B cell (primary cell): ENCODE data around the gene GNB3. TPM values are rescaled to one million over a fixed set of nuclear protein-coding genes. Genes with fewer than 3 reads are reported as not detected.

Experiments
- ATAC-seq: fragments of 200-7000 bp; cut with Tn5 transposase; one replicate; pipeline ENCODE4 v1.10.0; 2021; ENCODE audit warnings: low read depth, mild to moderate bottlenecking, moderate number of reproducible peaks, moderate library complexity
- CTCF ChIA-PET: fragments of 350-600 bp; sonication (Branson Sonifier 250); formaldehyde crosslinking; loops from one replicate; lab custom pipeline; 2021; ENCODE audit warnings: antibody characterized with exemption, inconsistent platforms; lab: Charles Lee
- POLR2A ChIA-PET: fragments of 350-600 bp; sonication (Branson Sonifier 250); formaldehyde crosslinking; loops from one replicate; lab custom pipeline; 2021; ENCODE audit warnings: antibody characterized with exemption; lab: Charles Lee
- DNase-seq: peaks from one replicate; pipeline ENCODE4 v3.0.0; 2013
- H2AFZ ChIP-seq: 2 replicates; pipeline ENCODE4 v1.6.1; 2012; ENCODE audit warnings: mild to moderate bottlenecking, low read depth, low read length; ENCODE audit not compliant: insufficient read depth, poor library complexity, severe bottlenecking
- H3K27ac ChIP-seq, 2 donors: 1 replicate in 1 of 2; 2 replicates in 1 of 2; pipeline ENCODE4 v1.5.1; 2012 to 2013; ENCODE audit warnings: low read length in 2 of 2, mild to moderate bottlenecking in 2 of 2, moderate library complexity in 1 of 2
- H3K27me3 ChIP-seq, 4 experiments: fragments of 200-600 bp in 1 of 4; sonication (generic) in 1 of 4; replicated peaks in 1 of 4; 1 replicate in 2 of 4; 2 replicates in 2 of 4; pipeline versions ENCODE4 v1.6.1 to v1.7.0; 2013 to 2016; ENCODE audit warnings: low read length in 3 of 4, mild to moderate bottlenecking in 2 of 4, mixed read lengths in 1 of 4, moderate library complexity in 1 of 4; ENCODE audit not compliant: insufficient read depth in 4 of 4, control insufficient read depth in 3 of 4; ENCODE audit errors: control extremely low read depth in 1 of 4
- H3K36me3 ChIP-seq, 2 experiments: replicated peaks in 1 of 2; 1 replicate in 1 of 2; 2 replicates in 1 of 2; pipeline versions ENCODE4 v1.6.1 to v1.7.1; 2013; ENCODE audit warnings: low read length in 1 of 2; ENCODE audit not compliant: insufficient read depth in 2 of 2, control insufficient read depth in 1 of 2; ENCODE audit errors: control extremely low read depth in 1 of 2, extremely low read depth in 1 of 2
- H3K4me1 ChIP-seq, 2 donors: fragments of 200-600 bp in 1 of 2; sonication (generic) in 1 of 2; 1 replicate in 1 of 2; 2 replicates in 1 of 2; pipeline versions ENCODE4 v1.5.1 to v1.6.1; 2013 to 2017; ENCODE audit warnings: low read length in 2 of 2; ENCODE audit not compliant: control insufficient read depth in 2 of 2, insufficient read depth in 2 of 2
- H3K4me2 ChIP-seq: replicated peaks from 2 replicates; pipeline ENCODE3; 2012; ENCODE audit warnings: mild to moderate bottlenecking, low read depth, low read length; ENCODE audit not compliant: poor library complexity, severe bottlenecking
- H3K4me3 ChIP-seq, 5 experiments: fragments of 200-600 bp in 1 of 5; sonication (generic) in 1 of 5; 1 replicate in 3 of 5; 2 replicates in 2 of 5; pipeline versions ENCODE4 v1.5.1 to v1.7.0; 2011 to 2016; ENCODE audit warnings: low read length in 4 of 5, mild to moderate bottlenecking in 4 of 5, low read depth in 2 of 5, control low read depth in 1 of 5, moderate library complexity in 1 of 5; ENCODE audit not compliant: insufficient read depth in 1 of 5; ENCODE audit errors: control extremely low read depth in 1 of 5, extremely low read depth in 1 of 5
- H3K79me2 ChIP-seq: fragments of 200-600 bp; sonication (generic); one replicate; pipeline ENCODE4 v1.6.0; 2016; ENCODE audit warnings: low read length; ENCODE audit not compliant: control insufficient read depth, insufficient read depth
- H3K9ac ChIP-seq: fragments of 200-600 bp; sonication (generic); 2 replicates; pipeline ENCODE4 v1.6.1; 2017; ENCODE audit warnings: mild to moderate bottlenecking, low read length, moderate library complexity
- H3K9me3 ChIP-seq, 3 donors: one replicate each; pipeline versions ENCODE4 v1.6.1 to v1.7.1; 2013; ENCODE audit warnings: low read length in 2 of 3; ENCODE audit not compliant: control insufficient read depth in 2 of 3, insufficient read depth in 1 of 3; ENCODE audit errors: control extremely low read depth in 1 of 3
- H4K20me1 ChIP-seq: 2 replicates; pipeline ENCODE4 v1.6.0; 2012; ENCODE audit warnings: mild to moderate bottlenecking, low read length; ENCODE audit not compliant: insufficient read depth, control insufficient read depth, poor library complexity, severe bottlenecking
- H3K27ac Mint-ChIP-seq: one replicate; pipeline ENCODE4 v1.8.0; 2021; ENCODE audit warnings: mixed read lengths
- H3K27me3 Mint-ChIP-seq: one replicate; pipeline ENCODE4 v1.8.0; 2021; ENCODE audit warnings: mixed read lengths
- H3K4me1 Mint-ChIP-seq: one replicate; pipeline ENCODE4 v1.8.0; 2021; ENCODE audit warnings: mixed read lengths
- H3K4me3 Mint-ChIP-seq: one replicate; pipeline ENCODE4 v1.8.0; 2021; ENCODE audit warnings: mixed read lengths
- H3K9me3 Mint-ChIP-seq: one replicate; pipeline ENCODE4 v1.8.0; 2022; ENCODE audit warnings: mixed read lengths; ENCODE audit not compliant: insufficient read depth
- EZH2 ChIP-seq: IDR thresholded peaks from 2 replicates; pipeline ENCODE4 v1.6.1; 2012; ENCODE audit warnings: borderline replicate concordance, low read depth, mild to moderate bottlenecking, moderate library complexity, low read length; ENCODE audit not compliant: insufficient read depth, poor library complexity, severe bottlenecking
- WGBS: methylation state at CpG from one replicate; pipeline ENCODE4 v1.1.5; 2013; ENCODE audit warnings: missing lambda C conversion rate; ENCODE audit not compliant: insufficient coverage; 5-methylcytosine and 5-hydroxymethylcytosine counted together
- intact Hi-C: fragments of 100-400 bp; cut with micrococcal nuclease; formaldehyde crosslinking; loops from one replicate; pipeline ENCODE4 v1.10.0; 2022
- polyA plus RNA-seq: library from polyadenylated mRNA; depleted of rRNA; stranded (reverse); fragments of >200 nt; gene quantifications from 2 replicates; pipeline ENCODE4 v1.2.3, GENCODE V29; 2012
- total RNA-seq, 2 donors: library from RNA; stranded (reverse); fragments of 120-200 nt in 1 of 2; gene quantifications; 1 replicate in 1 of 2; 2 replicates in 1 of 2; pipeline versions ENCODE4 v1.2.3 to v1.2.4, GENCODE V29; 2013 to 2022
- TF ChIP-seq, protein P1 (sequence below): fragments of 200-600 bp; IDR thresholded peaks from one replicate; pipeline ENCODE4 v1.8.0; 2022; ENCODE audit warnings: antibody characterized with exemption, mild to moderate bottlenecking

Gene GNB3
- total and polyA plus RNA-seq, 2 donors (not counting 1 experiment from before 2014, with no cell fraction given), result 0.27 to 0.49 TPM

DNA sequence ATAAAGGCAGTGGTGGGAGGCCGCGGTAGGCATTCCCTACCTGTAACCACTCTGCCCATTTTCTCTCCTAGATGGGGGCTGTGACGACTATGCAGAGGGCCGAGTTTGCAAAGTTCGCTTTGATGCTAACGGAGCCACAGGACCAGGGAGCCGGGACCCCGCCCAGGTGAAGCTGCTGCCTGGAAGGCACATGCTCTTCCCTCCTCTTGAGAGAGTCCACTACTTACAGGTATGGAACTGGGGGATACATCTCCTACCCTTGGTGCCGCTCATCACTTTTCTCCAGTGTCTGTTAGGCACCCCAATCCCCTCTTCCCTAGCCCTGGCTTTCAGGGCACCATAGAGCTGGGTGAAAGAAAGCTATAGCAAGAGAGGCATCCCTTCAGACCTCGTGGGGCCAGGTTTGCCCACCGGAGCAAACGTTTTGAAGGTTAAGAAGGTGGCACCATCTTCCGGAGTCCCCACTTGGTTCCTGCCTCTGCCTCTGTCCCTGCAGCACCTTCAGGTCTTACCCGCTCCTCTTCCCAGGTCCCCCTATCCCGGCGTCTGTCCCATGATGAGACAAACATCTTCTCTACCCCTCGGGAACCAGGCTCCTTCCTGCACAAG, 14.5 kb upstream of the GNB3 start:
- no peak overlapping the region for H3K27ac Mint-ChIP-seq
- CTCF ChIA-PET, result interaction anchor here (1.2 to 6.2 kb wide), 7 partner anchors 10 to 276 kb away, joined by 3 to 33 read pairs (median 5); partner anchors contain the start of genes CDCA3, MLF2 and USP5
- no peak overlapping the region for H3K4me3 ChIP-seq
- H4K20me1 ChIP-seq, result peaks cover 11% of the 10 kb centered on the region
- H3K4me3 Mint-ChIP-seq, result peak overlapping the region; percentile 23
- H2AFZ ChIP-seq, result no peak overlapping the region
- H3K4me1 ChIP-seq, result peaks cover 32 to 37% of the 10 kb centered on the region in 2 donors
- intact Hi-C loops, result no loop called here
- peaks cover 0 to 83% (median 37%) of the 10 kb centered on the region in 4 experiments for H3K27me3 ChIP-seq
- POLR2A ChIA-PET, result no interaction called here
- peaks cover 27% of the 10 kb centered on the region for H3K4me1 Mint-ChIP-seq
- H3K79me2 ChIP-seq, result no peaks in the 10 kb centered on the region
- no peaks in the 10 kb centered on the region for H3K36me3 ChIP-seq
- no peak overlapping the region for H3K4me2 ChIP-seq
- DNase-seq (no peak), ATAC-seq (no peak)
- WGBS, result 86% methylated on average over 11 of the region's 17 CpGs
- H3K27me3 Mint-ChIP-seq, result peaks cover 78% of the 10 kb centered on the region
- TF ChIP-seq, protein P1, sequence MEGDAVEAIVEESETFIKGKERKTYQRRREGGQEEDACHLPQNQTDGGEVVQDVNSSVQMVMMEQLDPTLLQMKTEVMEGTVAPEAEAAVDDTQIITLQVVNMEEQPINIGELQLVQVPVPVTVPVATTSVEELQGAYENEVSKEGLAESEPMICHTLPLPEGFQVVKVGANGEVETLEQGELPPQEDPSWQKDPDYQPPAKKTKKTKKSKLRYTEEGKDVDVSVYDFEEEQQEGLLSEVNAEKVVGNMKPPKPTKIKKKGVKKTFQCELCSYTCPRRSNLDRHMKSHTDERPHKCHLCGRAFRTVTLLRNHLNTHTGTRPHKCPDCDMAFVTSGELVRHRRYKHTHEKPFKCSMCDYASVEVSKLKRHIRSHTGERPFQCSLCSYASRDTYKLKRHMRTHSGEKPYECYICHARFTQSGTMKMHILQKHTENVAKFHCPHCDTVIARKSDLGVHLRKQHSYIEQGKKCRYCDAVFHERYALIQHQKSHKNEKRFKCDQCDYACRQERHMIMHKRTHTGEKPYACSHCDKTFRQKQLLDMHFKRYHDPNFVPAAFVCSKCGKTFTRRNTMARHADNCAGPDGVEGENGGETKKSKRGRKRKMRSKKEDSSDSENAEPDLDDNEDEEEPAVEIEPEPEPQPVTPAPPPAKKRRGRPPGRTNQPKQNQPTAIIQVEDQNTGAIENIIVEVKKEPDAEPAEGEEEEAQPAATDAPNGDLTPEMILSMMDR, result no peak
- H3K27ac ChIP-seq, result no peak overlapping the region
- H3K9me3 ChIP-seq, result peaks cover 0 to 13% (median 0%) of the 10 kb centered on the region in 3 donors
- H3K9ac ChIP-seq, result no peak overlapping the region
- H3K9me3 Mint-ChIP-seq, result no peaks in the 10 kb centered on the region

DNA sequence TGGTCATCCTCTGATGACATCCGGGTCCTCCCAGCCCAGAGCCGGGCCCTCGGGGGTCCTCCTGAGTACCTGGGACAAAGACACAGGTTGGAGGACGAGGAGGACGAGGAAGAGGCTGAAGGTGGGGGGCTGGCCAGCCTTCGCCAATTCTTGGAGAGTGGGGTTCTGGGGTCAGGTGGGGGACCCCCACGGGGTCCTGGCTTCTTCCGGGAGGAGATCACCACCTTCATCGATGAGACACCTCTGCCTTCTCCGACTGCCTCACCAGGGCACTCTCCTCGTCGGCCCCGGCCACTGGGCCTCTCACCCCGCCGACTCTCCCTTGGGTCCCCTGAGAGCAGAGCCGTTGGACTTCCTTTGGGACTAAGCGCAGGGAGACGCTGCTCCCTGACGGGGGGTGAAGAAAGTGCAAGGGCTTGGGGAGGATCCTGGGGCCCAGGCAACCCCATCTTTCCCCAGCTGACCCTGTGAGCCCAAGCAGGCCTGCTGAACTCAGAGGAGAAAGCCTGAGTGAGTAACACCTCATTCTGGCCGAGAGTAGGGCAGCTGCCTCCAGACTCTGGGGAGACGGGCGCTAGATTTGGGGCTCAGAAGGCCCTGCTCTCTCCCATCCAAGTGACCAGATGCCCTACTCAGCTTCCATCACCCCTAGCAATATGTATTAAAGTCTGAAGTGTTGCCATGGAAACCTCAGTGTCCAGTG, 13.8 kb upstream of the GNB3 start:
- Histone ChIP-seq H3K4me2 (no peak overlapping the region), H3K4me1 (peaks cover 28 to 33% of the 10 kb centered on the region in 2 donors), H3K79me2 (no peaks in the 10 kb centered on the region), H4K20me1 (peaks cover 11% of the 10 kb centered on the region), H3K36me3 (no peaks in the 10 kb centered on the region), H3K9me3 (peaks cover 0 to 13% (median 0%) of the 10 kb centered on the region in 3 donors), H3K9ac (no peak overlapping the region), H3K27ac (no peak overlapping the region), H3K27me3 (peaks cover 0 to 85% (median 35%) of the 10 kb centered on the region in 4 experiments), H3K4me3 (no peak overlapping the region), H2AFZ (no peak overlapping the region)
- no peaks in the 10 kb centered on the region for H3K9me3 Mint-ChIP-seq
- TF ChIP-seq EZH2, result no peak
- TF ChIP-seq, protein P1, result no peak
- no peak for ATAC-seq
- no peak for DNase-seq
- POLR2A ChIA-PET, result no interaction called here
- peaks cover 82% of the 10 kb centered on the region for H3K27me3 Mint-ChIP-seq
- WGBS, result 89% methylated on average over 20 of the region's 22 CpGs
- intact Hi-C loops, result no loop called here
- CTCF ChIA-PET, result interaction anchor here (1.0 to 6.2 kb wide), 4 partner anchors 9 to 73 kb away, joined by 3 to 33 read pairs (median 17); partner anchors contain the start of genes CDCA3, MLF2 and USP5
- H3K4me3 Mint-ChIP-seq, result peak overlapping the region; percentile 72
- H3K4me1 Mint-ChIP-seq, result peaks cover 24% of the 10 kb centered on the region
- H3K27ac Mint-ChIP-seq, result no peak overlapping the region
